HG02981 (cell line): Measurements from ENCODE around the gene SPRN.
"Not testable (repeated sequence)": the region's sequence is repeated elsewhere in the genome, so short reads cannot be mapped to it uniquely, and the experiment has no call there.

Experiments used
- ATAC-seq: cut with Tn5 transposase; IDR thresholded peaks from one replicate; pipeline ENCODE4 v1.9.1; 2021; ENCODE audit warnings: mild to moderate bottlenecking, moderate library complexity; ENCODE audit not compliant: unreplicated experiment

SPRN gene

GRCh38 chr10:133388973-133389818 lies 35.2 kb downstream of the SPRN start:
- ATAC-seq = peak; percentile 87

GRCh38 chr10:133388236-133388972 lies 36.0 kb downstream of the SPRN start:
- no peak for ATAC-seq

- ATAC-seq = not testable (repeated sequence)
Observed at GRCh38 chr10:133386951-133387350, 37.5 kb downstream of the SPRN start.

GRCh38 chr10:133385214-133385613 lies 39.2 kb downstream of the SPRN start:
- ATAC-seq = no peak

GRCh38 chr10:133384071-133384470 lies 40.4 kb downstream of the SPRN start:
- no peak for ATAC-seq

- no peak for ATAC-seq
Observed at GRCh38 chr10:133383551-133383950, 40.9 kb downstream of the SPRN start.

GRCh38 chr10:133381036-133381435 lies 43.4 kb downstream of the SPRN start:
- ATAC-seq = no peak

- no peak for ATAC-seq
Observed at GRCh38 chr10:133379801-133380666, 44.4 kb downstream of the SPRN start.

GRCh38 chr10:133379152-133379800 lies 45.1 kb downstream of the SPRN start, which contains the start of gene PAOX:
Gene PAOX, plus strand, starts transcription at chr10:133379262. Its CDS starts 55 bp downstream, at chr10:133379317.
- peak; percentile 55 for ATAC-seq

GRCh38 chr10:133378251-133379096 lies 46.0 kb downstream of the SPRN start:
- peak; percentile 38 for ATAC-seq

- ATAC-seq = no peak
Observed at GRCh38 chr10:133377818-133378250, 46.6 kb downstream of the SPRN start.

- ATAC-seq = no peak
Observed at GRCh38 chr10:133377025-133377817, 47.2 kb downstream of the SPRN start.

GRCh38 chr10:133376183-133376582 lies 48.2 kb downstream of the SPRN start:
- not testable (repeated sequence) for ATAC-seq

GRCh38 chr10:133375357-133376115 lies 48.9 kb downstream of the SPRN start:
- no peak for ATAC-seq

- peak; percentile 97 for ATAC-seq
Observed at GRCh38 chr10:133373174-133374090, 51.0 kb downstream of the SPRN start, which contains the start of gene ECHS1. Gene ECHS1, minus strand, starts transcription at chr10:133373354. Its CDS starts 21 bp downstream, at chr10:133373333.

GRCh38 chr10:133372507-133372906 lies 51.9 kb downstream of the SPRN start:
- ATAC-seq = no peak
